GM11168 (cell line): ENCODE data around the gene P2RX7.
"Not testable (repeated sequence)": the region's sequence is repeated elsewhere in the genome, so short reads cannot be mapped to it uniquely, and the experiment has no call there.

ENCODE experiments used
- in situ Hi-C: fragments of 300-500 bp; cut with MboI; formaldehyde crosslinking; loops from one replicate; pipeline ENCODE4 v1.12.0; 2022; ENCODE audit warnings: low sequenced_read_pairs; ENCODE audit not compliant: unreplicated experiment

The P2RX7 gene

DNA sequence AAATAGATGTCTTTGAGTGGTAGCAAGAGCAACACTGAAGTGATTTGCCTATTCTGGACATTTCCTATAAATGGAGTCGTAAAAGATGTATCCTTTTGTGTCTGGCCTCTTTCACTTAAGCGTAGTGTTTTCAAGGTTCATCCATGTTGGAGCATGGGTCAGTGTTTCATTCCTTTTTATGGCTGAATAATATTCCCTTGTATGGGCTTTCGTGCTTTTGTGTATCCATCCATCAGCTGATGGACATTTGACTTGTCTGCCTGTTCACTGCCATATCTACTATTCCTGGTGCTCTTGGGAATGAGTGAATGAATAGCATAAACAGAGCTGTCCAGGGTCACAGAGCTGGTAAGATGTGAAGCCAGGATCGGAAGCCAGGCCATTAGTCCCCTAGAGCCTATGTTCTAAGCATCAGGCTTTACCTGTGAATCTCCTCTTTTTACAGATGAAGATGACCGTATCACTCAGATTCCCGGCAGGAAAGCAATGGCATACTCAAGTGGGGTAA, 1.8 kb upstream of the P2RX7 start:
- in situ Hi-C loops: no loop called here

DNA sequence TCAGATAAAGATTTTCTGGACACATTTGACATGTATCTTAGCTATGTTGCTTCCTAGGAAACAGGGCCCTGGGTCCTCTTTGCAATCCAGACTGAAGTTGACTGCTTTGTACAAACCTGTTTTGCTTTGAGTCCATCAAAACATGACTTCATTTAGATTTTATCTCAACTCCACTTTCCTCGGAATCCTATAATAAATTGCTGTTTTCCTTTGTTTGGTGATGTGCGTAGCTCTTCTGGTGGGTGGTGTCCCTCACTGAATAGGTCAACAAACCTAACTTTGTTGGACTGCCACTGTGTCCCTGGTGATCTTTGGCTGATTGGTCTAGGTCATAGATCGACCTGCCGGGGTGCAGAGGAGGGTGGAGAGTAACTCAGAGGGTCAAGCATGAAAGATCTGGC, 735 bp upstream of the P2RX7 start:
- in situ Hi-C loops: no loop called here

- in situ Hi-C loops: no loop called here
These were observed 1.2 kb downstream of the P2RX7 start for GRCh38 chr12:121133838-121134237.

- in situ Hi-C loops: no loop called here
These were observed 2.6 kb downstream of the P2RX7 start for GRCh38 chr12:121135320-121135719.

GRCh38 chr12:121137512-121137911, 4.8 kb downstream of the P2RX7 start:
- in situ Hi-C loops: no loop called here

DNA sequence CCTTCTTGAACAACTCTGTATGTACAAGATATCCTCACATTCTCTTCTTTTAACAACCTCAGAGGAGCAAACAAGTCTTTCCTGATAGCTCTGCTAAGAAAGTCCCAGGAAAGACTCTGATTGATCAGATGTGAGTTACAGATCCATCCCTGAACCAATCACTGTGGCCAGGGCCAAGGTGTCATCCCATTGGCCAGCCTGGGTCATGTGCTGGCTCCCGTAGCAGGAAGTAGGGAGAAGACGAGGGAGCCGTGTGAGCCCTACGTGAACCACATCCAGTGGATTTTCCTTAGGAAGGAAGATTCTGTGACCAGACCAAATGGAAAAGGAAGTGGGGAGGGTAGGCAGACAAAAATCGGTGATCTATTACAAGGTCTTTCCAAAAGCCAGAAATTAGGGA, 5.6 kb downstream of the P2RX7 start:
- in situ Hi-C loops: no loop called here

DNA sequence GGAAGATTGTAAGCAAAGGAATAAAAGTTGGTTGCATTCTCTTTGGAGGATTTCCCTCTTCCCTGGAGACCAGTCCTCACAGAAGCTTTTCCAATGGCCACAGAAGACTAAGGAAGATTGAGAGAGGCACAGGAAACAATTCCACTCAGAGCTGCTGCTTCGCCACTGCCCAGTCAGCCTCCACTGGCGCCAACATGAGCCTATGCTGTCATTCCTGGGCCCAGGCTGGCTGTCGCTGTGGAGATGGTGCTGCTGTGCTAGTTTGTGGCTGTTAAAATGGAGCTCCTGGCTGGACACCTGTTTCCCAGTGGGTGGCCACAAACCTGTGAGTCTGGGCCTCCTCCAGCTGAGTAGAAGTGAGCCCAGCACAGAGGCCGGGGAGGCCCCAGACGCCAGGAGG, 6.6 kb downstream of the P2RX7 start:
- in situ Hi-C loops: no loop called here

DNA sequence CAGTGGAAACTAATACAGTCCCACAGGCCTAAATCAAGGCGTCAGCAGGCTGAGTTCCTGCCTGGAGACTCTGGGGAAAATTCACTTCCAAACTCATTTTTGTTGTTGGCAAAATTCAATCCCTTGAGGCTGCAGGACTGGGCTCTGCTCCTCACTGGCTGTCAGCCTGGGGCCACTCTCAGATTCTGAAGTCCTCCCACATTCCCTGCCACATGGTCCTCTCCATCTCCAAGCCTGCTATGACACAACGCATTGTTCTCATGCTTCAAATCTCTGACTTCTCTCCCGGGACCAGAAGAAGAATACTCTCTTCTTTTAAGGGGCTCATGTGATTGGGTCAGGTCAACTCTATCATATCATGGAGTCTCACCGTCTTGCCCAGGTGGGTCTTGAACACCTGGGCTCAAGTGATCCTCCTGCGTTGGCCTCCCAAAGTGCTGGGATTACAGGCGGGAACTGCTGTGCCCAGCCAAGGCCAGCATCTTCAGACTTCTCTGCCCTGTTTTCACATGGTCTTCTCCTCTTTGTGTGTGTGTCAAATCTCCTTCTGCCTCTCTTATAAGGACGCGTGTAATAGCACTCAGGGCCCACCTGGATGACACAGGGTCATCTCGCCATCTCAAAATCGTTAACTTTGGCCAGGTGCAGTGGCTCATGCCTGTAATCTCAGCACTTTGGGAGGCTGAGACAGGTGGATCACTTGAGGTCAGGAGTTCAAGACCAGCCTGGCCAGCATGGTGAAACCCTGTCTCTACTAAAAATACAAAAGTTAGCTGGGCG, 9.7 kb downstream of the P2RX7 start:
- in situ Hi-C loops: no loop called here

DNA sequence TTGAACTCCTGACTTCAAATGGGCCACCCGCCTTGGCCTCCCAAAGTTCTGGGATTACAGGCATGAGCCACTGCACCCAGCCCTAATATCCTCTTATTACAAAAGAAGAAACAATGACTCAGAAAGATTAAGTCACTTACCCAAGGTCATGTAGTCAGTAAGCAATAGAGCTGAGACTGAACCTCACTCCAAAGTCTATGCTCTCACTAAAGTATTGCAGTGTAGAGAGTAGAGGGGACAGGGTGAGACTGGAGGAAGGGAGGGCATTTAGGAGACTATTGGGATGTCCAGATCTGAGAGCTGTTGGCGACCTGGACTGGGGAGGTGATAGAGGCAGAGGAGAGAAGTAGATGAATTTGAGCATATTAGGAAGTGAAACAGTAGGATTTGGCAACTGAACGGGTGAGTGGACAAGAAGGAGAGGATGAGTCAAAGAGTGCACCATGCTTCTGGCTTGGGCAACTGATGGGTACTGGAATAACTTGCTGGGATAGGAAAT, 11.8 kb downstream of the P2RX7 start:
- in situ Hi-C loops: no loop called here

DNA sequence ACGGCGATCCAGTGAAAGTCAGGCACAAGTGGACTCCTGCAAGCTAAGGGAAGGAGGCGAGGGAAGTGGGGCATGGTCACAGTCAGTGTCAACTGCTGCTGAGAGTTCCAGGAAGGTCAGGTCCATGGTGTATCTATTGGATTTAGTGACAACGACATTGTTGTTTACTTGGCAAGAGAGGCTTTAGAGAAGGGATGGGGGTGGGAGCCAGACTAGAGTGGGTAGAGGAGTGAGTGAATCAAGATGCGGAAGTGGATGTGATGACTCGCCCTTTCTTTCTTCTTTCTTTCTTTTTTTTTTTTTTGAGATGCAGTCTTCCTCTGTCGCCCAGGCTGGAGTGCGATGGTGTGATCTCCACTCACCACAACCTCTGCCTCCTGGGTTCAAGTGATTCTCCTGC, 12.5 kb downstream of the P2RX7 start:
- in situ Hi-C loops: no loop called here

GRCh38 chr12:121149289-121149688, 16.6 kb downstream of the P2RX7 start:
- in situ Hi-C loops: not testable (repeated sequence)

- in situ Hi-C loops: no loop called here
These were observed 22.2 kb downstream of the P2RX7 start for GRCh38 chr12:121154793-121155375.

- in situ Hi-C loops: no loop called here
These were observed 23.7 kb downstream of the P2RX7 start for GRCh38 chr12:121156365-121156764.

DNA sequence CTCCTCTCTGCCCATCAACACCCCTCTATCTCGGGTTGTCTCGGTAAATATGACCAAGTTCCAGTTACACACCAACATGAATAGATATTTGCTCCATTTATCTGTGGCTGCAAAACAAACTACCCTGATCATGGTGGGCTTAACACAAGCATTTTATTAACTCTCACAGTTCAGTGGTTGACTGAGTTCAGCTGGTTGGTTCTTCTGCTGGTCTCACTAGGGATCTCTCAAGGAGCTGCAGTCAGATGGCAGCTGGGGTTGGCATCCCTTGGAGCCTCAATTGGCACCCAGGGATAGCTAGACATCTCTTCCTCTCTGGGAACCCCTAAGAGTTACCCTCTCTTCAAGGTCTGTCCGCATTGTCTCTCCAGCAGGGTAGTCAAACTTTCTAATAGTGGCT, 25.4 kb downstream of the P2RX7 start:
- in situ Hi-C loops: no loop called here

- in situ Hi-C loops: not testable (repeated sequence)
These were observed 26.2 kb downstream of the P2RX7 start for GRCh38 chr12:121158728-121159351.

GRCh38 chr12:121159467-121160307, 27.0 kb downstream of the P2RX7 start:
- in situ Hi-C loops: no loop called here

- in situ Hi-C loops: no loop called here
These were observed 29.7 kb downstream of the P2RX7 start for GRCh38 chr12:121162384-121162783.

DNA sequence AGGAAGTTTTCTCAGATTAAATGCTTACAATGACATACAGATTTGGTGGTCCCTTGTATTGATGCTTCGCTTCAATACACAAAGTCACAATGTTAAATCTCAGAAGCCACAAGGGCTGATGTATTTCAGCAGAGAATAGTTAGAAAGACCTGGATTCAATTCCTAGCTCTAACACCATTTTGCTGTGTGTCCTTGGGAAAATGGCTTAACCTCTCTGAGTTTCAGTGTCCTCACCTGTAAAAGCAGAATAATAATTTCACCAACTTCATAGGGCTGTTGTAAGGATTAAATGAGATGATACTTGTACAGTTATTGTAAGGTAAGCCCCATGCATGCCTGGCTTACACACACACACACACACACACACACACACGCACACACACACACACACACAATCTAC, 30.3 kb downstream of the P2RX7 start:
- in situ Hi-C loops: no loop called here

DNA sequence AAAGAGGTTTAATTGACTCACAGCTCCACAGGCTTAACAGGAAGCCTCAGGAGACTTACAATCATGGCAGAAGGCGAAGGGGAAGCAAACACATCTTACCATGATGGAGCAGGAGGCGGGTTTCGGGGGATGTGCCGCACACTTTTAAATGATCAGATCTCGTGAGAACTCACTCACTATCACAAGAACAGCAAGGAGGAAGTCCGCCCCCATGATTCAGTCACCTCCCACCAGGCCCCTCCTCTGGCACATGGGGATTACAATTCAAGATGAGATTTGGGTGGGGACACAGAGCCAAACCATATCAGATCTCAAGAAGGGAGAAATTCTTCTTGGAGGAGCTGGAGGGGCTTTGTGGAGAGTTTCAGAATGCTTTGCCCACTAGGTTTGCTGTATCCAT, 32.2 kb downstream of the P2RX7 start:
- in situ Hi-C loops: not testable (repeated sequence)

- in situ Hi-C loops: no loop called here
These were observed 32.6 kb downstream of the P2RX7 start for GRCh38 chr12:121165316-121165715.
